HepG2 (cell line): ENCODE results near the gene ASB8. TPM values are rescaled to one million over a fixed set of nuclear protein-coding genes. Genes with fewer than 3 reads are reported as not detected.

Source experiments
- CHD2 ChIP-seq: IDR thresholded peaks from 2 replicates; pipeline ENCODE4 v1.6.1; 2011; ENCODE audit warnings: low read depth, low read length, improper control_type of control experiment
- CREB3 ChIP-seq: sonication (generic); formaldehyde crosslinking; IDR thresholded peaks from 2 replicates; pipeline ENCODE4 v1.5.0; 2020; ENCODE audit warnings: missing genetic modification reagents
- MAFG ChIP-seq: sonication (generic); formaldehyde crosslinking; IDR thresholded peaks from 2 replicates; pipeline ENCODE4 v1.5.1; 2020; ENCODE audit warnings: mild to moderate bottlenecking, missing genetic modification reagents
- MATR3 ChIP-seq: sonication (generic); formaldehyde crosslinking; IDR thresholded peaks from 2 replicates; pipeline ENCODE4 v1.4.0; 2020; ENCODE audit warnings: missing genetic modification reagents
- MIER3 ChIP-seq: IDR thresholded peaks from 2 replicates; pipeline ENCODE4 v1.6.1; 2016; ENCODE audit warnings: missing compliant biosample characterization, borderline replicate concordance
- MZF1 ChIP-seq: sonication (generic); formaldehyde crosslinking; IDR thresholded peaks from 2 replicates; pipeline ENCODE4 v1.8.1; 2023; ENCODE audit warnings: mild to moderate bottlenecking, missing genetic modification reagents, borderline replicate concordance
- THAP9 ChIP-seq: sonication (generic); formaldehyde crosslinking; IDR thresholded peaks from 2 replicates; pipeline ENCODE4; 2020; ENCODE audit warnings: missing genetic modification reagents, mild to moderate bottlenecking, borderline replicate concordance
- ZBTB38 ChIP-seq: sonication (generic); formaldehyde crosslinking; IDR thresholded peaks from 2 replicates; pipeline ENCODE4 v1.5.1; 2020; ENCODE audit warnings: mild to moderate bottlenecking, missing genetic modification reagents
- ZFYVE20 ChIP-seq: sonication (generic); formaldehyde crosslinking; IDR thresholded peaks from 2 replicates; pipeline ENCODE4 v1.8.0; 2023; ENCODE audit warnings: low read depth, mild to moderate bottlenecking, moderate library complexity, missing genetic modification reagents, borderline replicate concordance
- ZHX2 ChIP-seq, 2 experiments: sonication (generic) in 1 of 2; formaldehyde crosslinking in 1 of 2; IDR thresholded peaks; 2 replicates each; pipeline versions ENCODE4 v1.6.1 to v1.9.0; 2014 to 2022; ENCODE audit warnings: antibody characterized with exemption in 1 of 2, borderline replicate concordance in 1 of 2, inconsistent platforms in 1 of 2, low read depth in 1 of 2, missing genetic modification reagents in 1 of 2
- ZNF430 ChIP-seq: sonication (generic); formaldehyde crosslinking; IDR thresholded peaks from 2 replicates; pipeline ENCODE4 v1.9.0; 2021; ENCODE audit warnings: mild to moderate bottlenecking, missing genetic modification reagents
- ZNF543 ChIP-seq: sonication (generic); formaldehyde crosslinking; IDR thresholded peaks from 2 replicates; pipeline ENCODE4 v1.4.0; 2020; ENCODE audit warnings: mild to moderate bottlenecking, missing genetic modification reagents
- ZNF784 ChIP-seq: sonication (generic); formaldehyde crosslinking; IDR thresholded peaks from 2 replicates; pipeline ENCODE4 v1.5.1; 2020; ENCODE audit warnings: missing genetic modification reagents, mild to moderate bottlenecking, borderline replicate concordance
- ZNF792 ChIP-seq: IDR thresholded peaks from 2 replicates; pipeline ENCODE4 v1.6.1; 2016
- polyA plus RNA-seq, 8 experiments: library from polyadenylated mRNA; depleted of rRNA in 3 of 8; stranded (reverse) in 7 of 8; unstranded in 1 of 8; fragments of >200 nt; fragmentation: Illumina TruSeq in 4 of 8; extraction: Trizol in 4 of 8; gene quantifications; 2 replicates each; pipeline versions ENCODE4 v1.2.1 to v1.2.3, GENCODE V29; 2011 to 2016; ENCODE audit warnings: low read depth in 4 of 8, missing spikeins in 1 of 8, mixed read lengths in 1 of 8; ENCODE audit not compliant: insufficient read depth in 1 of 8
- total RNA-seq, 5 experiments: library from RNA; depleted of rRNA; stranded (reverse); fragments of >200 nt; fragmentation: Illumina TruSeq; extraction: Trizol; gene quantifications; 2 replicates each; pipeline ENCODE4 v1.2.3, GENCODE V29; 2016; ENCODE audit warnings: low read depth in 1 of 5
- TF ChIP-seq, protein P1 (sequence below): sonication (generic); formaldehyde crosslinking; IDR thresholded peaks from 2 replicates; pipeline ENCODE4 v1.4.0; 2020; ENCODE audit warnings: missing genetic modification reagents

ASB8 gene
- total and polyA plus RNA-seq, 2 of the 13 experiments (the other 11 are each of a cell fraction or from before 2014, with no cell fraction given), result 14.0 to 15.5 TPM

GRCh38 chr12:48157018-48157888, at the start of gene ASB8 (continued):
- no peak for TF ChIP-seq ZHX2 (IDR thresholded peaks at IDR 0.05; ENCODE audit: low read depth)
- no peak for TF ChIP-seq ZHX2 (CRISPR knock-in tag; IDR thresholded peaks at IDR 0.05; ENCODE audit: borderline replicate concordance)
- TF ChIP-seq MIER3 (CRISPR knock-in tag), result peak; percentile 50; the same call in 1 of the 2 replicates
- 0 out of 2 replicates have a peak, but pooled peaks have one; percentile 33 for TF ChIP-seq CHD2
- no peak for TF ChIP-seq CREB3 (CRISPR knock-in tag)
- peak; percentile 81 for TF ChIP-seq ZNF430 (CRISPR knock-in tag)
- no peak; the same call in 1 of the 2 replicates for TF ChIP-seq ZNF784
- peak; percentile 89; the same call in 1 of the 2 replicates for TF ChIP-seq ZNF543
- TF ChIP-seq ZNF792 (CRISPR knock-in tag), result 0 out of 2 replicates have a peak, but pooled peaks have one; percentile 26
- no peak for TF ChIP-seq MZF1
- no peak for TF ChIP-seq MAFG (CRISPR knock-in tag)
- TF ChIP-seq ZBTB38 (CRISPR knock-in tag), result no peak; the same call in 1 of the 2 replicates
- TF ChIP-seq MATR3 (CRISPR knock-in tag), result no peak
- TF ChIP-seq ZFYVE20, result no peak
- TF ChIP-seq, protein P1, sequence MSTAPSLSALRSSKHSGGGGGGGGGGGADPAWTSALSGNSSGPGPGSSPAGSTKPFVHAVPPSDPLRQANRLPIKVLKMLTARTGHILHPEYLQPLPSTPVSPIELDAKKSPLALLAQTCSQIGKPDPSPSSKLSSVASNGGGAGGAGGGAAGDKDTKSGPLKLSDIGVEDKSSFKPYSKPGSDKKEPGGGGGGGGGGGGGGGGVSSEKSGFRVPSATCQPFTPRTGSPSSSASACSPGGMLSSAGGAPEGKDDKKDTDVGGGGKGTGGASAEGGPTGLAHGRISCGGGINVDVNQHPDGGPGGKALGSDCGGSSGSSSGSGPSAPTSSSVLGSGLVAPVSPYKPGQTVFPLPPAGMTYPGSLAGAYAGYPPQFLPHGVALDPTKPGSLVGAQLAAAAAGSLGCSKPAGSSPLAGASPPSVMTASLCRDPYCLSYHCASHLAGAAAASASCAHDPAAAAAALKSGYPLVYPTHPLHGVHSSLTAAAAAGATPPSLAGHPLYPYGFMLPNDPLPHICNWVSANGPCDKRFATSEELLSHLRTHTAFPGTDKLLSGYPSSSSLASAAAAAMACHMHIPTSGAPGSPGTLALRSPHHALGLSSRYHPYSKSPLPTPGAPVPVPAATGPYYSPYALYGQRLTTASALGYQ (CRISPR knock-in tag), result no peak
- TF ChIP-seq THAP9, result peak; percentile 77; the same call in 1 of the 2 replicates
